AG04449 (cell line): Measurements from ENCODE around the gene MYOM1.

Source experiments
- CTCF ChIA-PET: fragments of 350-600 bp; formaldehyde crosslinking; extraction: SDS; loops from one replicate; lab custom pipeline; 2021; ENCODE audit warnings: antibody characterized with exemption; lab: Yijun Ruan, JAX
- POLR2A ChIA-PET: fragments of 400-600, 350-600 bp; formaldehyde crosslinking; extraction: SDS; loops from one replicate; lab custom pipeline; 2020; ENCODE audit warnings: antibody characterized with exemption, inconsistent platforms; lab: Yijun Ruan, JAX
- DNase-seq: peaks from one replicate; pipeline ENCODE4 v3.0.0-alpha.2; 2010; ENCODE audit warnings: low read depth, low spot score
- H3K4me3 ChIP-seq: 2 replicates; pipeline ENCODE4 v1.5.1; 2011; ENCODE audit warnings: low read depth, mild to moderate bottlenecking, control low read depth, low read length
- TF ChIP-seq, protein P1 (sequence below): IDR thresholded peaks from one replicate; pipeline ENCODE4 v1.5.1; 2011; ENCODE audit warnings: mild to moderate bottlenecking, moderate library complexity, low read length, control low read depth, inconsistent platforms; ENCODE audit not compliant: insufficient read depth; ENCODE audit errors: missing control alignments

The MYOM1 gene

DNA sequence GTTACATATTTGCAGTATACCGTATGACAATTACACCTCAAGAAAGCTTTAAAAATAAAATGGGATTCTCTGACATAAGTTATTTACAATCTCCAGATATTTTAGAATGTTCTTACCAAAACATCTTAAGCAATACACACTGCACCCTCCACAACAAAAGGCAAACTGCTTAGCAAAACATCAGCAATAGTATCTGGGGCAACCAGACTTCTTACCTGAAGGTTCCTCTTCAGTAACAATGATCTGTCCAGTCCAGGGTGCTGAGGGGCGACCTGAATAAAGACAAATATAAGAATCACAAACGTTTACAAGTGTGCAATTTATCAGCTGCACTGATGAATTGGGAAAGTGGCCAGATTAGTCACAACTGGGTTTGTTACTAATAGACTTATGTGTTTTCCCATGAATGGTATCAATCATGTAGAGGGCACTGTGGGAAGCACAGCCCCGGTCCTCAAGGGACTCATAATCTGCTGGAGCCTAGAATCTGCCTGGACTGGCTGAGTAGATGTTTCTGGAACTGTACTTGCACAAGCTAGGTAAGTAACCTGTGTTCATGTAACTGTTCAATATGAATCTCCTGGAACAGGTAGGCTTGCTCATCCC lies 70.7 kb downstream of the MYOM1 start:
- ChIA-PET CTCF (interaction anchor here (0.7 to 5.1 kb wide), 9 partner anchors 11 to 217 kb away, joined by 3 to 31 read pairs (median 3); partner anchors contain the start of gene MYL12A), POLR2A (no interaction called here)
- TF ChIP-seq, protein P1, sequence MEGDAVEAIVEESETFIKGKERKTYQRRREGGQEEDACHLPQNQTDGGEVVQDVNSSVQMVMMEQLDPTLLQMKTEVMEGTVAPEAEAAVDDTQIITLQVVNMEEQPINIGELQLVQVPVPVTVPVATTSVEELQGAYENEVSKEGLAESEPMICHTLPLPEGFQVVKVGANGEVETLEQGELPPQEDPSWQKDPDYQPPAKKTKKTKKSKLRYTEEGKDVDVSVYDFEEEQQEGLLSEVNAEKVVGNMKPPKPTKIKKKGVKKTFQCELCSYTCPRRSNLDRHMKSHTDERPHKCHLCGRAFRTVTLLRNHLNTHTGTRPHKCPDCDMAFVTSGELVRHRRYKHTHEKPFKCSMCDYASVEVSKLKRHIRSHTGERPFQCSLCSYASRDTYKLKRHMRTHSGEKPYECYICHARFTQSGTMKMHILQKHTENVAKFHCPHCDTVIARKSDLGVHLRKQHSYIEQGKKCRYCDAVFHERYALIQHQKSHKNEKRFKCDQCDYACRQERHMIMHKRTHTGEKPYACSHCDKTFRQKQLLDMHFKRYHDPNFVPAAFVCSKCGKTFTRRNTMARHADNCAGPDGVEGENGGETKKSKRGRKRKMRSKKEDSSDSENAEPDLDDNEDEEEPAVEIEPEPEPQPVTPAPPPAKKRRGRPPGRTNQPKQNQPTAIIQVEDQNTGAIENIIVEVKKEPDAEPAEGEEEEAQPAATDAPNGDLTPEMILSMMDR = no peak
- no peak overlapping the region for H3K4me3 ChIP-seq
- DNase-seq = no peak

DNA sequence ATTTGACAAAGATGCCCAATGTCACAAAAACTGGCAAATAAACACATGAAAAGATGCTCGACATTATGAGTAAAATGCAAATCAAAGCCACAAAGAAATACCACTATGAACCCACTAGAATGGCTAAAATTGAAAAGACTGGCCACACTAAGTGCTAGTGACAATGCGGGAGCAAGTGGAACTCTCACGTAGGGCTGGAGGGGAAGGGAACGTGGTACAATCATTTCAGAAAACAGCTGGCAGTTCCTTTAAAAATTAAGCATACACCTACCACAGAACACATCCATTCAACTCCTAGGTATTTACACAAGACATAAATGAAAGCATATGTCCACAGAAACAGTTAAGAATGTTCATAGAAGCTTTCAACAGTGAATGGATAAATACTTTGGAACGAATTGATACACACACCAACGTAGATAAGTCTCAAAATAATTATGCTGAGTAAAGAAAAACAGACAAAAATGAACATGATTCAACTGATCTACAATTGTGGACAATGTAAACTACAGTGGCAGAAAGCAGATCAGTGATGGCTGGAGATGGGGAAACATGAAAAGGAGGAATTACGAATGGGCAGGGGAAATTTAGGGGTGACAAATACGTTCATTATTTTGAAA lies 71.7 kb downstream of the MYOM1 start:
- POLR2A ChIA-PET = no interaction called here
- TF ChIP-seq, protein P1 = no peak
- CTCF ChIA-PET = interaction anchor here (1.0 to 5.1 kb wide), 4 partner anchors 13 to 215 kb away, joined by 3 to 31 read pairs (median 4); no protein-coding TSS in a partner anchor
- no peak for DNase-seq
- H3K4me3 ChIP-seq = no peak overlapping the region

DNA sequence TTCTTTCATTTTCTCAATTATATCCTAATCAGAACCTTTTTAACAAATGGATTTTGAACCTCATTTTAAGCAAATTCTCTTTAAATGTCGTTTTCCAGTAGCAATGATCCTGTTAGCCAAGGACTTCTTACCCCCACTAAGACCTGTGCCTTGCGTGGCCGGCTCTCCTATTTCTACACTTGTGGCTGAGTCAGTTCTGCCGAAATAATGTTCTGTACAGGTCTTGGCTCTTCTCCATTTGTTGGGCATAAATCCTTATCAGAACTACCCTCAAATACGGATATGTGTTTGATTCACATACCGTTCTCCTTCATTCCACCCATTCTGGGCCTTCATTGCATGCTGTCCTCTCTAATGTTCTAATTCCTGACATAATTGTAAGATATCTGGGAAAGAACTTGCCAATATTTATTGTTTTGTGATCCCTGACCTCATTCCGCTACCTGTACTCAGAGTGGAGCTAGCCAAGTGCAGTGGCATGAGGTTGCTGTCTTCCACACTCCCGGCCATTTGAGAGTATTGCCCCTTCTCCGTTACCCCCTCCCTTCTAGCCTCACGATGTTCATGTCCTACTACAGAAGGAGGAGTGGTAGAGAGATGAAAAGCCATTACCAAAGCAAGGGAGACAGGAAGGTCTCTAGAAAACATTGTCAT lies 78.7 kb downstream of the MYOM1 start:
- POLR2A ChIA-PET = no interaction called here
- TF ChIP-seq, protein P1 = no peak
- CTCF ChIA-PET = interaction anchor here (3.2 kb wide), 1 partner anchor 11 kb away, joined by 14 read pairs; no protein-coding TSS in a partner anchor
- DNase-seq = no peak
- H3K4me3 ChIP-seq = no peak overlapping the region

DNA sequence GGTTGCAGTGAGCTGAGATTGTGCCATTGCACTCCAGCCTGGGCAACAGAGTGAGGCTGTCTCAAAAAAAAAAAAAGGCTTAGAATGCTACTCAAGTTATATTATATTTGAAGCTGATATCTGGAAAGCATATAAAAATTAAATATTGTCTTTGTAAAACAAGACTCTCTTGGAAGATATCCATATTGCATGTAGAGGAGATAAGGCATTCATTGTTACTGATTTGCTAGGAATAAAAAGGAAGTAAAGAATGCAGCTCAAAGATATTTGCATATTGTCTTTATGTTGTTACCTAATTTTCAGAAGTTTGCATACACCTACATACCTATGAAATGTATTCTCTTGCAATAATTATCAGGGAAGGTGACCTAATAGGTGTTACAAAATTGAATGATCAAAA lies 79.4 kb downstream of the MYOM1 start:
- POLR2A ChIA-PET = no interaction called here
- CTCF ChIA-PET = interaction anchor here (1.6 to 4.6 kb wide), 3 partner anchors 11 to 105 kb away, joined by 3 to 42 read pairs (median 14); no protein-coding TSS in a partner anchor
- no peak for DNase-seq
- TF ChIP-seq, protein P1 = no peak
- no peak overlapping the region for H3K4me3 ChIP-seq

DNA sequence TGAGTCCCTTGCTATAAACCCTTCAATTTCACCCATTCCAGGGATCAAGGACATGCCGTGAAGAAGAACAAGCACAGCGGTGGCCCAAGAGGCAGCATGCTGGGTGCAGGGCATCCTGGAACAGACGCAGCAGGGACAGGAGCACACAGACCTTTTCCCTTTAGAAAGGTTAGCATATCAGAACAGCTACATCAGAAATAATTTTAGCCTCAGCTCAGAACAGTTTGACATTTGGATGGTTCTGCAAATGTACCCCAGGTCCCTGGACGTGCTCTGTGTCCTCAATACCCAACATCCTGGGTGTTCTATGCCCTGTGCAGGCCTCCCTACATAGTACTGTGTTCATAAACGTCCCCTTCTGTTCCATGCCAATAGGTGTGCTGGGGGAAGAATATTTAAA lies 80.4 kb downstream of the MYOM1 start:
- POLR2A ChIA-PET = no interaction called here

More for the DNA sequence above, 80.4 kb downstream of the MYOM1 start:
- H3K4me3 ChIP-seq = no peak overlapping the region
- no peak for DNase-seq
- TF ChIP-seq, protein P1 = no peak
- CTCF ChIA-PET = interaction anchor here (1.6 to 4.6 kb wide), 3 partner anchors 11 to 106 kb away, joined by 3 to 42 read pairs (median 14); no protein-coding TSS in a partner anchor
